GM18505 (cell line): ENCODE measurements around the gene INTS13.
"Not testable (repeated sequence)": the region's sequence is repeated elsewhere in the genome, so short reads cannot be mapped to it uniquely, and the experiment has no call there.

Experiments
- ATAC-seq: cut with Tn5 transposase; IDR thresholded peaks from one replicate; pipeline ENCODE4 v1.9.1; 2021; ENCODE audit not compliant: unreplicated experiment
- POLR2A ChIP-seq: IDR thresholded peaks from 4 replicates; pipeline ENCODE4 v1.6.1; 2011; ENCODE audit warnings: borderline replicate concordance; ENCODE audit not compliant: insufficient read depth, insufficient read length; ENCODE audit errors: extremely low read depth

The INTS13 gene, protein sequence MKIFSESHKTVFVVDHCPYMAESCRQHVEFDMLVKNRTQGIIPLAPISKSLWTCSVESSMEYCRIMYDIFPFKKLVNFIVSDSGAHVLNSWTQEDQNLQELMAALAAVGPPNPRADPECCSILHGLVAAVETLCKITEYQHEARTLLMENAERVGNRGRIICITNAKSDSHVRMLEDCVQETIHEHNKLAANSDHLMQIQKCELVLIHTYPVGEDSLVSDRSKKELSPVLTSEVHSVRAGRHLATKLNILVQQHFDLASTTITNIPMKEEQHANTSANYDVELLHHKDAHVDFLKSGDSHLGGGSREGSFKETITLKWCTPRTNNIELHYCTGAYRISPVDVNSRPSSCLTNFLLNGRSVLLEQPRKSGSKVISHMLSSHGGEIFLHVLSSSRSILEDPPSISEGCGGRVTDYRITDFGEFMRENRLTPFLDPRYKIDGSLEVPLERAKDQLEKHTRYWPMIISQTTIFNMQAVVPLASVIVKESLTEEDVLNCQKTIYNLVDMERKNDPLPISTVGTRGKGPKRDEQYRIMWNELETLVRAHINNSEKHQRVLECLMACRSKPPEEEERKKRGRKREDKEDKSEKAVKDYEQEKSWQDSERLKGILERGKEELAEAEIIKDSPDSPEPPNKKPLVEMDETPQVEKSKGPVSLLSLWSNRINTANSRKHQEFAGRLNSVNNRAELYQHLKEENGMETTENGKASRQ

DNA sequence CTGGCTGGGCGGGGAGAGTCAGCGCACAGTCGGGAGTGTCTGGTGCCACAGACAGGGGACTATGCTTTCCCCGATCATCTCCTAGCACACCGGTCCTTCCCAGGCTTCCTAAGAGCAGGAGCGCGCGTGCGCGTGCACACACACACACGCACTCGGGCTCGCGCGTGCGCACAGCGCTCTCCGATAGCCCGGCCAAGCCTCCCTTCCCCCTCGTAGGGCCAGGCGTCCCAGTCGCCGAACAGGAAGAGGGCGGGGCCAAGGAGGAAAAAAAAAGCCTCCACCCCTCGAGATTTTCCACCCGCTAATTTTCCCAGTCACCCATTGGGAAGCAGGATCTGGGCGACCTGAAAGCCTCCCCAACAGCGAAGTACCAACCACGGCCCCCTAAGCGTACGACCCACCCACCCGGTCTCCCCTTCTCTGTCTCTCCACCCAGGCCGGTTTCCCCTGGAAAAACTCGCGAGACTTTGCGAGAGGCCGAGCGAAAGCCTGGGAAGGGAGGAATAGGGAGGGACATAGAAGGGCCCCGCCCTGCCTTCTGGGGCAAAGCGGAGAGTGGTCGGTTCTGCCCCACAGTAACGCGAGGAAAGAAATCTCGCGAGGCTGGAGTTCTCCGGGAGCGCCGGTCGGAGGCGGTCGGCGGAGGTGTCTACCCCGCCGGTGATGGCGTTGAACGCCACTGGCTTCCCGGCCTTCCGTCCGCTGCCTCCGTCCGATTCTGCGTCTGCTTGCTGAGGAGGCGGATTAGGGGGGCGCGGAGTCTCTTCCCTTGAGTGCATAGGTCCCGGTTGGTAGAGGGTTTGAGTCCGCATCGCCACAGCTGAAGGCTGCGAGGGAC, at the start of gene INTS13, which contains the start of gene FGFR1OP2:
TSS of gene INTS13 (minus strand) at position 119 of the 838 bp plus-strand sequence. CDS start 1,178 bp downstream, outside the sequence.
TSS of gene FGFR1OP2 (plus strand) at position 608 of the 838 bp plus-strand sequence. CDS start 15,689 bp downstream, outside the sequence.
- ATAC-seq = peak; percentile 75
- TF ChIP-seq POLR2A = peak; percentile 98

DNA sequence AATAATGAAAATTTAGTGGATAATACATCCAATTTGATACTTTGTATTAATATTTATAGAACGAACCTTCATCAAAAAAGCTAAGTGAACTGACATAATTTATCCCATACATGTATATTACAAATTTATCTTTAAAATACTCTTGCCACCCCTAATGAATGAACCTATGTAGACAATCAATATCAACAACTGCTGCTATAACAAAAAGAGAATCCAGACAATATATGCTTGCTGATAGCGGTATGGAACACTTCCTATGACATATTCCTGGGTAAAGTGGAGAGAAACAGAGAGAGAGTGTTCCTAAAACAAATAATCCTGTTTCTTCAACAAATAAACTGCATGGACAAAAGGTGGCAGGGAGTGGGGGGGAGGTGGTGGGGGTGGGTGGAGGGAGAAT, 45.1 kb upstream of the INTS13 start:
- no peak for ATAC-seq
- no peak for TF ChIP-seq POLR2A

DNA sequence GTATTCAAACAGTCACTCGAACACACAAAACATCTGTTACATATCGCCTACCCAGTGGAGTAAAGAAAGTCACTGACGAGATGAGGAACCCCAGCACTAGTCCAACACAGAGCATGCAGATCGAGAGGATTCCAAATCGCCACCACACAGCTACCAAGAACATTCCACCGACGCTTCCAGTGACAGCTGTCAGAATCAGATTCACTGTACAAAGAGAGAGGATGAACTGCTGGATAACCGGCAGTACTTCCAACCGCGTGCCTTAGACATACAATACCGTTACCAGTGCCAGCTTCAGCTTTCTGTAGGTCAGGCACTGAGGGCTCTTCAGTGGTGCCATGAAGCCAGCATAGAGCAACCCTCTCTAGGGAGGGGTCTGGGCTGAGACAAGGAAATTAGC, 42.0 kb upstream of the INTS13 start:
- no peak for TF ChIP-seq POLR2A
- no peak for ATAC-seq

DNA sequence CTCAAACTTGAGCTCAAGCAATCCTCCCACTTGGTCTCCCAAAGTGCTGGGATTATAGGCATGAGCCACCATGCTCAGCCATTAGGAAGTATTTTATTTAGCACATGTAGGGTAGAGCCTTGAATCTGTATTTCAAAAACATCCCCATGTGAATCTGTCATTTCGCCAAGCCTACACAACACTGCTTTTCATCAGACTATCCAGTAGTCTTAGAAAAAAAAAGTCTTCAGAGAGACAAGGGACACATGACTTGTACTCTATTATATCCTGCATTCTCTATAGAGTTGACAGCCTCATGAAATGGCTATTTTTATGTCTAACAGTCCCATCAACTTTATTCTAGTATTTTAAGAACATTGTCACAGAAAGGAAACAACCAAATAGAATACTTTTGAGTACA, 41.0 kb upstream of the INTS13 start:
- no peak for TF ChIP-seq POLR2A
- no peak for ATAC-seq

DNA sequence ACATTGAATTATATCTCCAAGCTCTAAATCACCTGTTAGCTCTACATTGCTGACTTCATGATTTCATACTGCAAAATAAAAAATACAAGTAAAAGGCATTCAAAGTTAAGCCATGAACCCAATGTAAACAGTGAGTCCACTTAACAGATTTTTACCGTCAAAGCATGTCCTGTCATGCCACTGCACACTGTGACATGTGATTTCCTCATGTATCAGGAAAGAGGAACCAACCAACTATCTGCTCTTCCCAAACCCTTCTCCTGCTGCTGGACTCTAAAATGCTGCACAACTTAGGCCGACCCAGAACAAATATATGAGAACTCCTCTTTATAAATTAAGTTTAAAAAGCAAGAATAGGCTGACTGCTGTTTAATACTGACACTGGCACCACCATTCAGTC, 38.9 kb upstream of the INTS13 start:
- ATAC-seq = no peak
- no peak for TF ChIP-seq POLR2A

DNA sequence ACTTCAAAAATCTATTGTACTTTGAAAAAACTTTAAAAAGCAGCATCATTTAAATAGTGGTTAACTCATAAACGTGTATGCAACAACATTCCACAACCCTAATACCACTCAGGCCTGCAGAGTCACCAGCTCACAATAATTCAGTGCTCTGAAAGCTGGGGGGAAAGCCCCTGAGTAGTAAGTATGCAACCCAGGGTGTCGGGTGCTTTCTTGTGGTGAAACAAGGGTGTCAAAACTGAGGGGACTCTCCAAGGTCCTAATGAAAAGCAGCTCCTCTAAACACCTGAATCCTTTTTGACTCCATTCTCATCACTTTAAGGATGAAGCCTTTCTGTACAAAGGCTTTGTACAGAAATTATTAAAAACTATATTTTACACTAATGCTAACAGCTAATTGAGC, 34.2 kb upstream of the INTS13 start:
- no peak for TF ChIP-seq POLR2A
- ATAC-seq = peak; percentile 98

DNA sequence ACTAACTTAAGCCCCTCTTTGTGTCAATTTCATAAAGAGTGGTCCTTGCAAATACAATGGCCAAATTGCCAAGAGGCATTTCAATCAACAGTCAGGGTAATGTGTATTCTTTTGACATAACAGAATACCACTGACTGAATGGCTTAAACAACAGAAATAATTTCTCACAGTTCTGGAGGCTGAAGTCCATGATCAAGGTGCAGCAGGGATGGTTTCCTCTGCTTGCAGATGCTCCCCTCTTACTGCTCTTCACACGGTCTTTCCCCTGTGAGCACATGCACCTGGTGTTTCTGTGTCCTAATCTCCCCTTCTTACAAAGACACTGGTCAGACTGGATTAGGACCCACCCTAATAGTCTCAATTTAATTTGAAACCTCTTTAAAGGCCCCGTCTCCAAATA, 32.4 kb upstream of the INTS13 start:
- no peak for TF ChIP-seq POLR2A
- no peak for ATAC-seq

DNA sequence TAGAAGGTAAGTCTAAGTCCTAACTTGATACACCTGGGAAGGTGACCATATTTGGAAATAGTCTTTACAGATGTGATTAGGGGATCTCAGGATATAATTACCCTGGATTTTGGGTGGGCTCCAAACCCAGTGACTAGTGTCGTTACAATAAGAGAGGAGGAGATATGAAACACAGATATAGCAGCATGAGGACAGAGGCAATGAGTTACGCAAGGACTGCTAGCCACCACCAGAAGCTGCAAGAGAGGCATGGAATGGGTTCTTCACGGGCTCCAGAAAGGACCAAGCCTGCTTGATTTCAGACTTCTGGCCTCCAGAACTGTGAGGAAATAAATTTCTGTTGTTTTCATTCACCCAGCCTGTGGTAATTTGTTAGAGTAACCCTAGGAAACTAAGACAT, 29.1 kb upstream of the INTS13 start:
- no peak for TF ChIP-seq POLR2A
- no peak for ATAC-seq

DNA sequence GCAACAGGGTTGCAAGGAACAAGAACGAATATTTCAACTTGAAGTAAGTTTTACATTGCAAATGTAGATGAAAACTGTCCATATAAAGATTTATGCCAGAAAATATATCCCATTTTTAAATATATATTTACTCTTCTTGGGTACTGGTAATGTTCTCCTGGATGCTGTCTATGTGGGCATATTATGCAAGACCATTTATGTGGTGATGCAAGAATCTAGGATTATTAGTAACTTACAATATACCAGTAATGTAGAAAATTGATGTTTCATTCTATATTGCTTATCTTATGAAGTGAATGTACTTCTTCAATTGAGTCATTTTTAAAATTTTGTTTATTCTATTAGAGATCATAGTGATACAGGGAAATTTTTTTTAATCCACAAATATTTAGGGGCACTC, 25.6 kb upstream of the INTS13 start:
- ATAC-seq = no peak
- TF ChIP-seq POLR2A = no peak

DNA sequence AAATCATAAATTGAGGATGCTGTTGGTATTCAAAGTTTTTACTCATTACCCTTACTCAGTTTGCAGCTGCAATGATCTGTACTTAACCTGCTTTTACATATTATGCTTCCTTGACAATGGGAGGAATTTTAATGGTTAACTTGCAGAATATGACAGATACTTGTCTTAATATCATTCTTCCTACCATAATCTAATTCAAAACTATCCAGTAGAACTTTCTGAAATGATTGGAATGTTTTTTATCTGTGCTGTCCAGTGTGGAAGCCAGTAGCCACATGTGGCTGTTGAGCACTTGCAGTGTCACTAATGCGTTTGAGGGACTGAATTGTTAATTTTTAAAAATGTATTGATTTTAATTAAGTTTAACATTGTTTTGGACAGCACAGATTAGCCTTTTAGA, 24.0 kb upstream of the INTS13 start:
- no peak for TF ChIP-seq POLR2A
- ATAC-seq = no peak

DNA sequence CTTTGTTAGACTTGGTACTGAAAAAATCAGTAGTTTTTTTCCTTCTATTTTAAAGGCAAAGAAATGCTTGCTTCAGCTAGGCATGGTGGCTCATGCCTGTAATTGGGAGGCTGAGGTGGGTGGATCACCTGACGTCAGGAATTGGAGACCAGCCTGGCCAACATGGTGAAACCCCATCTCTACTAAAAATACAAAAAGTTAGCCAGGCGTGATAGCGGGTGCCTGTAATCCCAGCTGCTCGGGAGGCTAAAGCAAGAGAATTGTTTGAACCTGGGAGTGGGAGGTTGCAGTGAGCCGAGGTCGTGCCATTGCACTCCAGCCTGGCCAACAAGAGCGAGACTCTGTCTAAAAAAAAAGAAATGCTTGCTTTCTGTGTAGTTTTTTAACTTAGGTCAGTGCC, 23.6 kb upstream of the INTS13 start:
- not testable (repeated sequence) for ATAC-seq

DNA sequence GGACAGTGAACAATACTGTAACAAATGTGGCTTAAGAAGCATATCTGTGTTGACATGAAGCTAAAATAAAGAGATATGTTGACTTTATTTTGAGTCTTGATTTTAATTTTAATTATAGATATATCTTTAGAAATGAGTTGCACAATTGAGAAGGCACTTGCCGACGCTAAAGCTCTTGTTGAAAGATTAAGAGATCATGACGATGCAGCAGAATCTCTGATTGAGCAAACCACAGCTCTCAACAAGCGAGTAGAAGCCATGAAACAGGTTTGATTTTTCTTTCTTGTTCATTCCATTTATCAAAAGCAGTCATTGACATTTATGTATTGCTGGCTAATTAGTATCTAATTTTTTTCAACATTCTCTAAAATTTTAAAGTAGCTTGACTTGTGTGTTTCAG, 16.2 kb upstream of the INTS13 start:
- no peak for TF ChIP-seq POLR2A
- ATAC-seq = no peak

DNA sequence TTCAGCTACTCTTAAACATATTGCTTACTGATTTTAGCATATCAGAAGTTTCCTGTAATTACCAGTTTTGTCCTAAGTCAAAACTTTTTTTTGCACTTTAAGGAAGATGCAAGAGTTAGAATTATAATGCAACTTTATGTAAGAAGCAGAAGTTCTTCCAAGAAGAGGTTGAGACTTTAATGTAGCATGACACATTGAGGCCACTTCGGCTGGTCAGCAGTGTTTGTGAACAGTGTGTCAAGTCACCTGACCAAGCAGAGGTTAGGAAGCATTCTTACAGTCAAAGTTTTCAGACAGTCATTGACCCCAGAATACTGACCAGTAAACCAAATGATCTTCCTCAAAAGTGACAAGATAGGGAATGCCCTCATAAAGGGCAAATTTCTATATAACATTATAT, 15.7 kb upstream of the INTS13 start:
- no peak for ATAC-seq
- TF ChIP-seq POLR2A = no peak
